SK-N-SH treated with all-trans-retinoic acid at 6 μM for 48 hours (cell line): ENCODE results near the gene E2F7.

Experiments used
- ATAC-seq: fragments of 200-7000 bp; cut with Tn5 transposase; 3 replicates; pipeline ENCODE4 v1.9.1; 2020; ENCODE audit warnings: mild to moderate bottlenecking, moderate library complexity
- ARNTL ChIP-seq: fragments of 450-650 bp; formaldehyde crosslinking; IDR thresholded peaks from 2 replicates; pipeline ENCODE4 v1.5.0; 2020; ENCODE audit warnings: low read depth, mild to moderate bottlenecking, moderate library complexity, borderline replicate concordance
- BACH2 ChIP-seq: fragments of 250-450 bp; sonication (Bioruptor Pico); IDR thresholded peaks from 2 replicates; pipeline ENCODE4 v1.9.0; 2021; ENCODE audit warnings: mild to moderate bottlenecking, borderline replicate concordance
- CSDC2 ChIP-seq: fragments of 250-450 bp; sonication (Bioruptor Pico); IDR thresholded peaks from 2 replicates; pipeline ENCODE4 v1.5.0; 2020; ENCODE audit warnings: mild to moderate bottlenecking, moderate library complexity
- ESRRG ChIP-seq: fragments of 250-450 bp; sonication (Bioruptor Pico); IDR thresholded peaks from 2 replicates; pipeline ENCODE4 v1.6.1; 2021; ENCODE audit warnings: mild to moderate bottlenecking
- ISL1 ChIP-seq: fragments of 250-450 bp; sonication (Bioruptor Pico); IDR thresholded peaks from 2 replicates; pipeline ENCODE4 v2.1.2; 2022; ENCODE audit warnings: mild to moderate bottlenecking, moderate library complexity
- OSR1 ChIP-seq: fragments of 250-450 bp; sonication (Bioruptor Pico); IDR thresholded peaks from 2 replicates; pipeline ENCODE4 v1.8.0; 2022; ENCODE audit warnings: moderate library complexity, mild to moderate bottlenecking, inconsistent platforms
- POU6F1 ChIP-seq: fragments of 250-450 bp; sonication (Bioruptor Pico); IDR thresholded peaks from 2 replicates; pipeline ENCODE4 v1.8.0; 2021; ENCODE audit warnings: low read depth, mild to moderate bottlenecking, moderate library complexity, borderline replicate concordance
- PPARA ChIP-seq: fragments of 250-450 bp; sonication (Bioruptor Pico); IDR thresholded peaks from 2 replicates; pipeline ENCODE4 v1.5.0; 2020; ENCODE audit warnings: mild to moderate bottlenecking, borderline replicate concordance
- RARB ChIP-seq: fragments of 250-450 bp; sonication (Bioruptor Pico); IDR thresholded peaks from 2 replicates; pipeline ENCODE4 v1.8.0; 2021; ENCODE audit warnings: mild to moderate bottlenecking, moderate library complexity
- SNAI2 ChIP-seq: fragments of 250-450 bp; sonication (Bioruptor Pico); IDR thresholded peaks from 2 replicates; pipeline ENCODE4 v1.5.0; 2020; ENCODE audit warnings: mild to moderate bottlenecking, moderate library complexity
- TCF4 ChIP-seq: fragments of 250-450 bp; sonication (Bioruptor Pico); IDR thresholded peaks from 2 replicates; pipeline ENCODE4 v1.8.0; 2021; ENCODE audit warnings: mild to moderate bottlenecking, moderate library complexity, borderline replicate concordance
- TOX ChIP-seq: fragments of 250-450 bp; sonication (Bioruptor Pico); IDR thresholded peaks from 2 replicates; pipeline ENCODE4 v1.8.0; 2021; ENCODE audit warnings: mild to moderate bottlenecking, moderate library complexity, borderline replicate concordance
- TSHZ2 ChIP-seq: fragments of 250-450 bp; sonication (Bioruptor Pico); IDR thresholded peaks from 2 replicates; pipeline ENCODE4 v1.5.0; 2020; ENCODE audit warnings: mild to moderate bottlenecking, moderate library complexity
- ZC3H10 ChIP-seq: fragments of 250-450 bp; sonication (Bioruptor Pico); IDR thresholded peaks from 2 replicates; pipeline ENCODE4 v1.5.1; 2021; ENCODE audit warnings: mild to moderate bottlenecking, moderate library complexity
- ZFP3 ChIP-seq: fragments of 250-450 bp; sonication (Bioruptor Pico); IDR thresholded peaks from 2 replicates; pipeline ENCODE4 v1.5.0; 2020; ENCODE audit warnings: mild to moderate bottlenecking, moderate library complexity
- ZFP30 ChIP-seq: fragments of 450-650 bp; formaldehyde crosslinking; IDR thresholded peaks from 2 replicates; pipeline ENCODE4 v1.5.0; 2022; ENCODE audit warnings: mild to moderate bottlenecking, moderate library complexity
- ZNF565 ChIP-seq: fragments of 450-650 bp; formaldehyde crosslinking; conservative IDR thresholded peaks from 2 replicates; pipeline ENCODE4 v1.5.0; 2020; ENCODE audit warnings: low read depth, mild to moderate bottlenecking, moderate library complexity
- ZNF70 ChIP-seq: fragments of 450-650 bp; formaldehyde crosslinking; IDR thresholded peaks from 2 replicates; pipeline ENCODE4 v1.5.0; 2020; ENCODE audit warnings: mild to moderate bottlenecking, moderate library complexity
- ZNF8 ChIP-seq: fragments of 450-650 bp; formaldehyde crosslinking; IDR thresholded peaks from 2 replicates; pipeline ENCODE4 v1.5.0; 2020; ENCODE audit warnings: mild to moderate bottlenecking, moderate library complexity
- TF ChIP-seq, protein P1 (sequence below): fragments of 250-450 bp; sonication (Bioruptor Pico); IDR thresholded peaks from 2 replicates; pipeline ENCODE4 v1.8.0; 2020; ENCODE audit warnings: mild to moderate bottlenecking, moderate library complexity, borderline replicate concordance
- TF ChIP-seq, protein P2 (sequence below): fragments of 250-450 bp; sonication (Bioruptor Pico); IDR thresholded peaks from 2 replicates; pipeline ENCODE4 v1.5.1; 2020; ENCODE audit warnings: low read depth, mild to moderate bottlenecking, moderate library complexity

E2F7 gene, protein sequence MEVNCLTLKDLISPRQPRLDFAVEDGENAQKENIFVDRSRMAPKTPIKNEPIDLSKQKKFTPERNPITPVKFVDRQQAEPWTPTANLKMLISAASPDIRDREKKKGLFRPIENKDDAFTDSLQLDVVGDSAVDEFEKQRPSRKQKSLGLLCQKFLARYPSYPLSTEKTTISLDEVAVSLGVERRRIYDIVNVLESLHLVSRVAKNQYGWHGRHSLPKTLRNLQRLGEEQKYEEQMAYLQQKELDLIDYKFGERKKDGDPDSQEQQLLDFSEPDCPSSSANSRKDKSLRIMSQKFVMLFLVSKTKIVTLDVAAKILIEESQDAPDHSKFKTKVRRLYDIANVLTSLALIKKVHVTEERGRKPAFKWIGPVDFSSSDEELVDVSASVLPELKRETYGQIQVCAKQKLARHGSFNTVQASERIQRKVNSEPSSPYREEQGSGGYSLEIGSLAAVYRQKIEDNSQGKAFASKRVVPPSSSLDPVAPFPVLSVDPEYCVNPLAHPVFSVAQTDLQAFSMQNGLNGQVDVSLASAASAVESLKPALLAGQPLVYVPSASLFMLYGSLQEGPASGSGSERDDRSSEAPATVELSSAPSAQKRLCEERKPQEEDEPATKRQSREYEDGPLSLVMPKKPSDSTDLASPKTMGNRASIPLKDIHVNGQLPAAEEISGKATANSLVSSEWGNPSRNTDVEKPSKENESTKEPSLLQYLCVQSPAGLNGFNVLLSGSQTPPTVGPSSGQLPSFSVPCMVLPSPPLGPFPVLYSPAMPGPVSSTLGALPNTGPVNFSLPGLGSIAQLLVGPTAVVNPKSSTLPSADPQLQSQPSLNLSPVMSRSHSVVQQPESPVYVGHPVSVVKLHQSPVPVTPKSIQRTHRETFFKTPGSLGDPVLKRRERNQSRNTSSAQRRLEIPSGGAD

DNA sequence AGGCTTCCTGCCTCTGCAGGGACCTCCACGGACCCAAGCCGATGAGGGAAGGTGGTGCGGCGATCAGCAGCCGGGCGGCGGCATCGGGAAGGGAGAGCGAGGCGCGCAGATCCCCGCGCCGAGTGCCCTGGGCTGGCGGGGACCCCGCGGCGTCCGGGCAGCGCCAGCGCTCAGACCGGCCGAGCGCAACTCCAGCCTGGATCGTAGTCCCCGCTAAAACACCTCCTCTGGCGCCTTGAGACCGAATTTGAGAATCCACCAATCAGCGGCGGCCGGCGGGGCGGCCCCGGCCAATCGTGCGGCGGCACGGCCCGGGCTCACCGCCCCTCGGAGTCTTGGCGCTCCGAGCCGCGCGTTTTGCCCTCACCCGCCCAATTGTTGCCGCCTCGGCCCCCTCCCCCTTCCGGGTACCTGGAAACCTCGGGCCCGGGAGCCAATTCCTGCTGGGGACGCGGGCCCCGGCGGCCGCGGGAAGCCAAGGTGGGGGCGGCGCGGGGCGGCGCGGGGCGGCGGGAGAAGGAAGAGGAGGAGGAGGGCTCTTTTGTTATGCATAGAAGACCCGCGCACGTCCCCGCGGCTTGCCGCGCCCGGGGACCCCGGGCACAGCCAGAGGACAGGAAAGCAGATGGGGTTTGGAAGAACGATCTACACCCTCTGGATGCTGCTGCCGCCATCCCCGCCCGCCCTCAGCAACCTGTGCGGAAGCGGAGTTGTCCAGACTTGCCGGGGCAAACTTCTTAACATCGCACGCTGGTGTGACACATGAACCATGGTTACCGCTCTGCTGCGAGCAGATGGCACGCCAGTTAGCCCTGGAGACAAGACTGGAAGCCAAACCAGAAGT is at the start of gene E2F7:
Gene E2F7, minus strand, starts transcription at position 209 of the 844 bp plus-strand sequence. CDS start 934 bp downstream, outside the sequence.
- TF ChIP-seq BACH2 (CRISPR knock-in tag) = no peak
- TF ChIP-seq ZNF565 (CRISPR knock-in tag) = no peak
- TF ChIP-seq TOX (CRISPR knock-in tag) = no peak
- no peak for TF ChIP-seq PPARA (CRISPR knock-in tag)
- no peak for TF ChIP-seq TCF4
- TF ChIP-seq ZNF8 (CRISPR knock-in tag) = no peak
- TF ChIP-seq ESRRG (CRISPR knock-in tag) = no peak
- TF ChIP-seq RARB (CRISPR knock-in tag) = no peak
- TF ChIP-seq, protein P1, sequence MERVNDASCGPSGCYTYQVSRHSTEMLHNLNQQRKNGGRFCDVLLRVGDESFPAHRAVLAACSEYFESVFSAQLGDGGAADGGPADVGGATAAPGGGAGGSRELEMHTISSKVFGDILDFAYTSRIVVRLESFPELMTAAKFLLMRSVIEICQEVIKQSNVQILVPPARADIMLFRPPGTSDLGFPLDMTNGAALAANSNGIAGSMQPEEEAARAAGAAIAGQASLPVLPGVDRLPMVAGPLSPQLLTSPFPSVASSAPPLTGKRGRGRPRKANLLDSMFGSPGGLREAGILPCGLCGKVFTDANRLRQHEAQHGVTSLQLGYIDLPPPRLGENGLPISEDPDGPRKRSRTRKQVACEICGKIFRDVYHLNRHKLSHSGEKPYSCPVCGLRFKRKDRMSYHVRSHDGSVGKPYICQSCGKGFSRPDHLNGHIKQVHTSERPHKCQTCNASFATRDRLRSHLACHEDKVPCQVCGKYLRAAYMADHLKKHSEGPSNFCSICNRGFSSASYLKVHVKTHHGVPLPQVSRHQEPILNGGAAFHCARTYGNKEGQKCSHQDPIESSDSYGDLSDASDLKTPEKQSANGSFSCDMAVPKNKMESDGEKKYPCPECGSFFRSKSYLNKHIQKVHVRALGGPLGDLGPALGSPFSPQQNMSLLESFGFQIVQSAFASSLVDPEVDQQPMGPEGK = no peak
- TF ChIP-seq CSDC2 (CRISPR knock-in tag) = no peak
- TF ChIP-seq ISL1 = no peak
- TF ChIP-seq ZFP3 (CRISPR knock-in tag) = no peak
- TF ChIP-seq ZNF70 (CRISPR knock-in tag) = no peak
- no peak for TF ChIP-seq ZFP30 (CRISPR knock-in tag)
- no peak for TF ChIP-seq TSHZ2 (CRISPR knock-in tag)
- no peak for TF ChIP-seq OSR1
- TF ChIP-seq, protein P2, sequence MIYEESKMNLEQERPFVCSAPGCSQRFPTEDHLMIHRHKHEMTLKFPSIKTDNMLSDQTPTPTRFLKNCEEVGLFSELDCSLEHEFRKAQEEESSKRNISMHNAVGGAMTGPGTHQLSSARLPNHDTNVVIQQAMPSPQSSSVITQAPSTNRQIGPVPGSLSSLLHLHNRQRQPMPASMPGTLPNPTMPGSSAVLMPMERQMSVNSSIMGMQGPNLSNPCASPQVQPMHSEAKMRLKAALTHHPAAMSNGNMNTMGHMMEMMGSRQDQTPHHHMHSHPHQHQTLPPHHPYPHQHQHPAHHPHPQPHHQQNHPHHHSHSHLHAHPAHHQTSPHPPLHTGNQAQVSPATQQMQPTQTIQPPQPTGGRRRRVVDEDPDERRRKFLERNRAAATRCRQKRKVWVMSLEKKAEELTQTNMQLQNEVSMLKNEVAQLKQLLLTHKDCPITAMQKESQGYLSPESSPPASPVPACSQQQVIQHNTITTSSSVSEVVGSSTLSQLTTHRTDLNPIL = no peak
- TF ChIP-seq SNAI2 (CRISPR knock-in tag) = no peak
- ATAC-seq = peak; percentile 95

DNA sequence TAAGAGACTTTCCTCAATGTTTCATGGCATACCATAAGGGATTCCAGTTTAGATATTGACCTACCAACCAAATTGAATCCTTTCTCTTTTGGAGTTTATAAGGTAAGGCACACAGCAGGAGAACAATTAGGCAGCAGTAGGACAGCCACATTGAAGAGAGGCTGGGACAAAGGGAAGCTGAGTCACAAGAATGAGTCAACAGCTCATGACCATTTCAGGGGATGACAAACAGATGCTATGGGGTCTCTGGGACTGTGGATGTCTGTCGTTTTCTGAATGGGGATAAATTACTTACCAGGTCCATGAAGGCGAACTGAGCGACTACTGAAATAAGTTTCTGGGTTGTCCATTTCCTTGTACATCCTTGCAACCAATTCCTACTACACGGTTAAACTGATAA is 48.6 kb upstream of the E2F7 start:
- no peak for ATAC-seq
- TF ChIP-seq ZC3H10 (CRISPR knock-in tag) (no peak), ZFP30 (CRISPR knock-in tag) (no peak), BACH2 (CRISPR knock-in tag) (no peak), ESRRG (CRISPR knock-in tag) (no peak), POU6F1 (no peak), ISL1 (no peak), SNAI2 (CRISPR knock-in tag) (no peak), TOX (CRISPR knock-in tag) (no peak), ZNF8 (CRISPR knock-in tag) (no peak), CSDC2 (CRISPR knock-in tag) (no peak), TSHZ2 (CRISPR knock-in tag) (no peak), ARNTL (no peak), ZFP3 (CRISPR knock-in tag) (no peak)
- TF ChIP-seq, protein P2 = no peak
- TF ChIP-seq, protein P1 = no peak
